ENCODE measurements around the gene PARL. TPM values are rescaled to one million over a fixed set of nuclear protein-coding genes. Genes with fewer than 3 reads are reported as not detected.

The PARL gene
- total and polyA plus RNA-seq, 2 donors (not counting 1 experiment from before 2014, with no cell fraction given), result 30.2 to 55.9 TPM

DNA sequence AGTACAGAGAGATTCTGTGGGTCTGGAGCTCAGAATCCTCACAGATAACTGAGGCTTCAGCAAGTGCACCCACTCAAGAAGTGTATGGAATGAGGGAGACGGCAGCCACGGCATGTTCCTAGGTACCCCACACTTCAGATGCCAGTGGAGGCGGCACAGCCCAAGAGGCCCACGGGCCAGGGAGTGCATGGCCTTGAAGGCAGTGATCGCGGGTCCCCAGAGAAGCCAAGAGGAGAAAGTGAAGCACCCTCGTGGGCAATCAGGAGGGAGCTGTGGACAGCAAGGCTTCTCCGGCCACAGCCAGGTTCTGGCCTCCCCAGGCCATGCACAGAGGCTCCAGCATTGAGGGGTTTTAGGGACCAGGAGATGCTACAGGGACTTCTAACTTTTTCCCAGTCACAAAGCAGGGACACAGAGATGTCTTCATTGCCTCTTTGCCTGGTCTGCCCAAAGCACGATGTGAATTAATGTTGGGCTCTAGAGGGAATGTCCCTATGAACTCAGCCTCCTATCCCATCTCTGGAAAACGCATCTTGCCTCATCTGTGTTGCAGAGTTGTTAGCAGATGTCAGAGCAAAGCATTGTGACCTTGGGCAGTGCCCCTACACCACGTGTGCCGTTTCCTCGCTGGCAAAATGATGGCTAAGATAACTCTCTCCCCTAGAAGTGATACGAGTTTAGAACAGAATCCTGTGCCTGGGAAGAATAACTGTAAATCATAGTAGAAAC is 56.7 kb downstream of the PARL start:
- H3K27me3 ChIP-seq (ENCODE audit: control insufficient read depth, insufficient read depth, low read length), result no peaks in the 10 kb centered on the region
- no peak overlapping the region for H3K9ac ChIP-seq (ENCODE audit: insufficient read depth, low read length)
- peaks cover 8% of the 10 kb centered on the region for H3K36me3 ChIP-seq (ENCODE audit: control insufficient read depth, insufficient read depth, low read length)
- H4K20me1 ChIP-seq (ENCODE audit: control insufficient read depth, extremely low read depth, insufficient read depth, low read length), result no peaks in the 10 kb centered on the region
- peaks cover 4% of the 10 kb centered on the region for H3K4me1 ChIP-seq (ENCODE audit: control insufficient read depth, extremely low read depth, insufficient read depth, low read length)
- no peaks in the 10 kb centered on the region for H3K79me2 ChIP-seq (ENCODE audit: control insufficient read depth, insufficient read depth, low read length)
- H3K4me2 ChIP-seq (ENCODE audit: extremely low read depth, insufficient read depth, low read length), result no peak overlapping the region
- H3K4me3 ChIP-seq (replicated peaks in 1 of 4; ENCODE audit: control extremely low read depth in 1 of 4, insufficient read depth in 1 of 4, low read depth in 3 of 4, low read length in 4 of 4), result no peak overlapping the region
- no peak for DNase-seq (ENCODE audit: low read depth in 2 of 2)
- H3K9me3 ChIP-seq (ENCODE audit: control insufficient read depth, insufficient read depth, low read depth, low read length), result no peaks in the 10 kb centered on the region
- H3K27ac ChIP-seq (ENCODE audit: insufficient read depth, low read length), result no peak overlapping the region
- no peak overlapping the region for H2AFZ ChIP-seq (ENCODE audit: low read length)
- TF ChIP-seq EZH2 (IDR thresholded peaks at IDR 0.05; ENCODE audit: low read length, missing control alignments), result no peak
- TF ChIP-seq, protein P1, sequence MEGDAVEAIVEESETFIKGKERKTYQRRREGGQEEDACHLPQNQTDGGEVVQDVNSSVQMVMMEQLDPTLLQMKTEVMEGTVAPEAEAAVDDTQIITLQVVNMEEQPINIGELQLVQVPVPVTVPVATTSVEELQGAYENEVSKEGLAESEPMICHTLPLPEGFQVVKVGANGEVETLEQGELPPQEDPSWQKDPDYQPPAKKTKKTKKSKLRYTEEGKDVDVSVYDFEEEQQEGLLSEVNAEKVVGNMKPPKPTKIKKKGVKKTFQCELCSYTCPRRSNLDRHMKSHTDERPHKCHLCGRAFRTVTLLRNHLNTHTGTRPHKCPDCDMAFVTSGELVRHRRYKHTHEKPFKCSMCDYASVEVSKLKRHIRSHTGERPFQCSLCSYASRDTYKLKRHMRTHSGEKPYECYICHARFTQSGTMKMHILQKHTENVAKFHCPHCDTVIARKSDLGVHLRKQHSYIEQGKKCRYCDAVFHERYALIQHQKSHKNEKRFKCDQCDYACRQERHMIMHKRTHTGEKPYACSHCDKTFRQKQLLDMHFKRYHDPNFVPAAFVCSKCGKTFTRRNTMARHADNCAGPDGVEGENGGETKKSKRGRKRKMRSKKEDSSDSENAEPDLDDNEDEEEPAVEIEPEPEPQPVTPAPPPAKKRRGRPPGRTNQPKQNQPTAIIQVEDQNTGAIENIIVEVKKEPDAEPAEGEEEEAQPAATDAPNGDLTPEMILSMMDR (conservative IDR thresholded peaks at IDR 0.05 in 1 of 2, IDR thresholded peaks at IDR 0.05 in 1 of 2; ENCODE audit: low read depth in 1 of 2, low read length in 2 of 2), result no peak

DNA sequence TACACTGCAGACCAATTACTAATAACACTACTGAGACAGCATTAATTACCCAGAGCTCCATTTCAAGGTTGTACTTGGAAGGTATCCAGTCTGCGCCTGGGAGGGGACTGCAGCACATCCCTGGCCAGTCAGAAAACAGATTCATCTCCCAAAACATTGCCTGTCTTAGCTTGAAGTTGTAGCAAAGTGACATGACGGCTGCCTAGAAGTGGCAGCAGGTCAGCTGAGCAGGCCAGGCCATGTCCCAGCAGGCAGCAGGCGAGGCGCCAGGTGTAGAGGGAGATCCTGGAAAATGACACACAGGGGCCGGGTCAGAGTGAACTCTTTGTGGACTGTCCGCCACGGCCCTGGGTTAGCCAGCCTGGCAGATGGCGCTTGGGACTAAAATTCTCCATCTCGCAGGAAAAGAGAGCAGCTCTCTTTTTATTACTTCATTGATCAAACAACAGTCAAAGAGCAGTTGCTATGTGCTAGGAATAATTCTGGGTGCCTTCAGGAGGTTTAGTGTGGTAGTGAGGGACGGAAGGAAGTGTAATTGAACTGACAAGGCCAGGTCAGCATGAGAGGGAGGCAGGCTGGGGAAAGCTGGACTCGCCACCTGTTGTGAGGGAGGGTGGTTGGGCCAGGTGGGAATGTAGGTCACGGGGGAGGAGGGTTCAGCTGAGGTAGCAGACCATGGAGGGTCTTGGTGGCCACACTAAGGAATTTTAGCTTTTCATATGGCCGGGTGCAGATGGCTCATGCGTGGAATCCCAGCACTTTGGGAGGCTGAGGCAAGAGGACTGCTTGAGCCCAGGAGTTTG is 58.0 kb downstream of the PARL start:
- no peaks in the 10 kb centered on the region for H3K79me2 ChIP-seq (ENCODE audit: control insufficient read depth, insufficient read depth, low read length)
- no peak overlapping the region for H3K9ac ChIP-seq (ENCODE audit: insufficient read depth, low read length)
- peaks cover 4% of the 10 kb centered on the region for H3K4me1 ChIP-seq (ENCODE audit: control insufficient read depth, extremely low read depth, insufficient read depth, low read length)
- H3K36me3 ChIP-seq (ENCODE audit: control insufficient read depth, insufficient read depth, low read length), result peaks cover 3% of the 10 kb centered on the region
- no peak overlapping the region for H3K4me2 ChIP-seq (ENCODE audit: extremely low read depth, insufficient read depth, low read length)
- no peak overlapping the region for H3K4me3 ChIP-seq (replicated peaks in 1 of 4; ENCODE audit: control extremely low read depth in 1 of 4, insufficient read depth in 1 of 4, low read depth in 3 of 4, low read length in 4 of 4)
- no peaks in the 10 kb centered on the region for H3K27me3 ChIP-seq (ENCODE audit: control insufficient read depth, insufficient read depth, low read length)
- no peaks in the 10 kb centered on the region for H3K9me3 ChIP-seq (ENCODE audit: control insufficient read depth, insufficient read depth, low read depth, low read length)
- no peak for DNase-seq (ENCODE audit: low read depth in 2 of 2)
- no peaks in the 10 kb centered on the region for H4K20me1 ChIP-seq (ENCODE audit: control insufficient read depth, extremely low read depth, insufficient read depth, low read length)
- TF ChIP-seq EZH2 (IDR thresholded peaks at IDR 0.05; ENCODE audit: low read length, missing control alignments), result no peak
- no peak overlapping the region for H2AFZ ChIP-seq (ENCODE audit: low read length)
- no peak overlapping the region for H3K27ac ChIP-seq (ENCODE audit: insufficient read depth, low read length)

DNA sequence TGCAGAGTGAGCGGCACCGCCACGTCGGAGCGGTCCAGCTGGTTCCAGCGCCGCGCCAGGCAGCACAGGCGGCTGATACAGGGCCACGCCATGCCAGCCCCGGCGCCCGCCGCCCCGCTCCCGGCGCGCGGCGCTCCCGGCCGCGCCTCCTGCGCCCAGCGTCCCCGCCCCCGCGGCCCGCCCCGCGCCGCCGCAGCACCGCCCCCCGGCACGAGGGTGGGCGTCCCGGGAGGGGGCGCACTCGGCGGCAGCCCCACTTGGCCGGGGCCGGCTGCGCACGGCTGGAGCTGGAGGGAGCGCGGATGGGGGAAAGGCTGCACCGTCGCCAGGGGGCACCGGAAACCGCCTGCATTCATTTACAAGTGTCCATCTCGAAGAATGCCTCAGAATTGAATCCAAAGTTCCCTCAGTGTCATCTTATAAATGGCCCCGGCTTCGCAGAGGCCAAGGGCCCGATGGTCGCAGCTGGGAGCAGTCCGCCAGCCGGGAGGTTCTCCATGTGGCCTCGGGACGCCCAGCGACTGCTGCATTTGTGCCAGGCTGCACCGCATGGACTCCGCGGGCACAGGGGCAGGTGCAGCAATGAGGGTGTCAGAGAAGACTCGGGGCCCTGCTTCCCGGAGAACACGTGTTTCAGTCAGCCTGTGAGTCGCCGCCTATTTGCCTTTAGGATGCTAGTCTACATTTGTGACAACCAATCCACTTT is 59.1 kb downstream of the PARL start, which contains the start of gene MAP6D1:
Gene MAP6D1 (minus strand): TSS at position 122 of the 706 bp plus-strand sequence. CDS start 30 bp downstream, at position 92.
- peak within 1 kb of the TSS; percentile 13 for H3K27ac ChIP-seq (ENCODE audit: insufficient read depth, low read length)
- DNase-seq (ENCODE audit: low read depth in 2 of 2), result peak; percentile 38 to 49

More for the DNA sequence above, 59.1 kb downstream of the PARL start, which contains the start of gene MAP6D1:
- Histone ChIP-seq H2AFZ (ENCODE audit: low read length) (peak within 1 kb of the TSS; percentile 78), H3K4me3 (replicated peaks in 1 of 4; ENCODE audit: control extremely low read depth in 1 of 4, insufficient read depth in 1 of 4, low read depth in 3 of 4, low read length in 4 of 4) (peak within 1 kb of the TSS; percentile 50 to 65 (median 62)), H3K4me2 (ENCODE audit: extremely low read depth, insufficient read depth, low read length) (peak within 1 kb of the TSS; percentile 79), H3K36me3 (ENCODE audit: control insufficient read depth, insufficient read depth, low read length) (peaks cover 3% of the 10 kb centered on the region), H3K4me1 (ENCODE audit: control insufficient read depth, extremely low read depth, insufficient read depth, low read length) (peaks cover 4% of the 10 kb centered on the region), H3K27me3 (ENCODE audit: control insufficient read depth, insufficient read depth, low read length) (no peaks in the 10 kb centered on the region), H3K79me2 (ENCODE audit: control insufficient read depth, insufficient read depth, low read length) (no peaks in the 10 kb centered on the region), H4K20me1 (ENCODE audit: control insufficient read depth, extremely low read depth, insufficient read depth, low read length) (no peaks in the 10 kb centered on the region), H3K9ac (ENCODE audit: insufficient read depth, low read length) (peak within 1 kb of the TSS; percentile 39), H3K9me3 (ENCODE audit: control insufficient read depth, insufficient read depth, low read depth, low read length) (no peaks in the 10 kb centered on the region)
- TF ChIP-seq, protein P1 (conservative IDR thresholded peaks at IDR 0.05 in 1 of 2, IDR thresholded peaks at IDR 0.05 in 1 of 2; ENCODE audit: low read depth in 1 of 2, low read length in 2 of 2), result peak; percentile 6 to 34
- TF ChIP-seq EZH2 (IDR thresholded peaks at IDR 0.05; ENCODE audit: low read length, missing control alignments), result no peak
